Lung (tissue), 12 donors: Measurements from ENCODE around the gene SPAG8. TPM values are rescaled to one million over a fixed set of nuclear protein-coding genes. Genes with fewer than 3 reads are reported as not detected.
A peak's percentile ranks its signal among the peaks of the same experiment; 100 is the strongest.

Source experiments
- ATAC-seq: fragments of 200-7000 bp; cut with Tn5 transposase; one replicate; pipeline ENCODE4 v1.9.1; 2020; ENCODE audit warnings: moderate number of reproducible peaks; ENCODE audit not compliant: insufficient read depth, low FRiP score
- DNase-seq, 3 donors: peaks; one replicate each; pipeline ENCODE4 v3.0.0-alpha.2; 2013 to 2017
- H3K27ac ChIP-seq, 2 donors: one replicate each; pipeline ENCODE4 v1.5.1; 2013; ENCODE audit warnings: mild to moderate bottlenecking in 2 of 2, moderate library complexity in 2 of 2, control low read depth in 1 of 2, inconsistent platforms in 1 of 2, low read depth in 1 of 2, low read length in 1 of 2
- H3K27me3 ChIP-seq, 3 donors: one replicate each; pipeline ENCODE4 v1.5.1; 2013; ENCODE audit warnings: low read length in 2 of 3; ENCODE audit not compliant: control insufficient read depth in 3 of 3, insufficient read depth in 3 of 3
- H3K36me3 ChIP-seq, 4 donors: one replicate each; pipeline ENCODE4 v1.5.1; 2013; ENCODE audit warnings: low read length in 4 of 4, mild to moderate bottlenecking in 1 of 4, moderate library complexity in 1 of 4; ENCODE audit not compliant: control insufficient read depth in 4 of 4, insufficient read depth in 4 of 4
- H3K4me1 ChIP-seq, 5 donors: one replicate each; pipeline ENCODE4 v1.5.1; 2013; ENCODE audit warnings: low read length in 5 of 5, mild to moderate bottlenecking in 2 of 5, moderate library complexity in 1 of 5; ENCODE audit not compliant: control insufficient read depth in 5 of 5, insufficient read depth in 5 of 5
- H3K4me3 ChIP-seq: one replicate; pipeline ENCODE4 v1.5.1; 2013; ENCODE audit warnings: mild to moderate bottlenecking, control low read depth, moderate library complexity
- H3K9ac ChIP-seq, 2 donors: one replicate each; pipeline ENCODE4 v1.5.1; 2013; ENCODE audit warnings: low read length in 2 of 2, control low read depth in 1 of 2; ENCODE audit not compliant: insufficient read depth in 1 of 2
- H3K9me3 ChIP-seq, 4 donors: one replicate each; pipeline ENCODE4 v1.5.1; 2013; ENCODE audit warnings: low read length in 3 of 4, mild to moderate bottlenecking in 1 of 4, moderate library complexity in 1 of 4; ENCODE audit not compliant: control insufficient read depth in 4 of 4, insufficient read depth in 3 of 4
- WGBS, 2 donors: extraction: QIAGEN DNeasy Blood & Tissue Kit; methylation state at CpG; one replicate each; pipeline ENCODE4 v1.1.7; 2013; 5-methylcytosine and 5-hydroxymethylcytosine counted together
- polyA plus RNA-seq, 2 donors: library from polyadenylated mRNA; stranded (reverse); fragments of 200-250 nt; gene quantifications; one replicate each; pipeline ENCODE4 v1.2.1, GENCODE V29; 2013
- total RNA-seq, 2 donors: library from RNA; depleted of rRNA in 1 of 2; stranded (reverse); fragments of >200 nt in 1 of 2; gene quantifications; one replicate each; pipeline ENCODE4 v1.2.1, GENCODE V29; 2014 to 2021
- TF ChIP-seq, protein P1 (sequence below): IDR thresholded peaks from 2 replicates; pipeline ENCODE4 v1.5.1; 2012; ENCODE audit warnings: mild to moderate bottlenecking; ENCODE audit errors: control extremely low read depth, extremely low read depth
- donor health status: control.
- donor health status: control.
- donor health status: Bipolar disorder and iron deficiency.
- donor health status: healthy.
- donor health status: DM: yes; HTN: yes; CAD: no.

Gene SPAG8
- total and polyA plus RNA-seq, 4 donors = 5.8 to 20.6 (median 9.0) TPM

DNA sequence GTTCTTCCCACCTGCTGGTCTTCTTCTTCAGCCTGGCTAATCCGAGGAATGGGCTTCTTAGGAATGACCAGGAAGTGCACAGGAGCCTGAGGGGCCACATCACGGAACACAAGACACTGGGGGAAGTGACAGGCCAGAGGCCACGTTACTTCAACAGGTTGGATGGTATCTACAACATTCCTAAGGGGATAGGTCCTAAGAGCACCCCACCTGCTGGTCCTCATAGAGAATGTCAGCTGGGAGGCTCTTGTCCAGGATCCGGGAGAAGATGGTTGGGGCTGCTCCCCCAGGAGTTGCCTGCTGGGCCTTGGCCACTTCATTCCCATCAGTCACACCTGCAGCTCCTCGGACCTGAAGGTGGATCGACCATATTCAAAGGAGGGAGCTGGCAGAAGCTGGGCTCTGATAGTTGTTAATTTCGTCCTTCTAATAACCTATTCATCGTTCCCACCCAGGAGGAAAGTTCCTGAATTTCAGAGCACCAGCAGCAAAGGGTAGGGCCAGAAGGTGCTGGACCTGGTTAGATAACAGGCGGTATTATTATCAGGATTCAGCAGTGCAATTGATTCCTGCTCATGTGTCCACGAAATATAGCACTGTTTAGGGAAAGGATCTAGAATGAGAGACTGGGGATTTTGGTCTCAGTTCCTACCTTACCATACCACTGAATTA, 1.5 kb upstream of the SPAG8 start:
- Histone ChIP-seq H3K36me3 (peaks cover 0 to 8% (median 5%) of the 10 kb centered on the region in 4 donors), H3K4me1 (peaks cover 0 to 21% (median 9%) of the 10 kb centered on the region in 5 donors), H3K9me3 (no peaks in the 10 kb centered on the region), H3K27ac (peak overlapping the region; percentile 38 to 92), H3K4me3 (no peak overlapping the region), H3K9ac (peak overlapping the region in 1 of 2 donors; percentile 51), H3K27me3 (no peaks in the 10 kb centered on the region)
- TF ChIP-seq, protein P1, sequence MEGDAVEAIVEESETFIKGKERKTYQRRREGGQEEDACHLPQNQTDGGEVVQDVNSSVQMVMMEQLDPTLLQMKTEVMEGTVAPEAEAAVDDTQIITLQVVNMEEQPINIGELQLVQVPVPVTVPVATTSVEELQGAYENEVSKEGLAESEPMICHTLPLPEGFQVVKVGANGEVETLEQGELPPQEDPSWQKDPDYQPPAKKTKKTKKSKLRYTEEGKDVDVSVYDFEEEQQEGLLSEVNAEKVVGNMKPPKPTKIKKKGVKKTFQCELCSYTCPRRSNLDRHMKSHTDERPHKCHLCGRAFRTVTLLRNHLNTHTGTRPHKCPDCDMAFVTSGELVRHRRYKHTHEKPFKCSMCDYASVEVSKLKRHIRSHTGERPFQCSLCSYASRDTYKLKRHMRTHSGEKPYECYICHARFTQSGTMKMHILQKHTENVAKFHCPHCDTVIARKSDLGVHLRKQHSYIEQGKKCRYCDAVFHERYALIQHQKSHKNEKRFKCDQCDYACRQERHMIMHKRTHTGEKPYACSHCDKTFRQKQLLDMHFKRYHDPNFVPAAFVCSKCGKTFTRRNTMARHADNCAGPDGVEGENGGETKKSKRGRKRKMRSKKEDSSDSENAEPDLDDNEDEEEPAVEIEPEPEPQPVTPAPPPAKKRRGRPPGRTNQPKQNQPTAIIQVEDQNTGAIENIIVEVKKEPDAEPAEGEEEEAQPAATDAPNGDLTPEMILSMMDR = no peak
- WGBS, 2 donors = 79 to 87% methylated on average over 10 of the region's 10 CpGs
- ATAC-seq = no peak
- DNase-seq = no peak

DNA sequence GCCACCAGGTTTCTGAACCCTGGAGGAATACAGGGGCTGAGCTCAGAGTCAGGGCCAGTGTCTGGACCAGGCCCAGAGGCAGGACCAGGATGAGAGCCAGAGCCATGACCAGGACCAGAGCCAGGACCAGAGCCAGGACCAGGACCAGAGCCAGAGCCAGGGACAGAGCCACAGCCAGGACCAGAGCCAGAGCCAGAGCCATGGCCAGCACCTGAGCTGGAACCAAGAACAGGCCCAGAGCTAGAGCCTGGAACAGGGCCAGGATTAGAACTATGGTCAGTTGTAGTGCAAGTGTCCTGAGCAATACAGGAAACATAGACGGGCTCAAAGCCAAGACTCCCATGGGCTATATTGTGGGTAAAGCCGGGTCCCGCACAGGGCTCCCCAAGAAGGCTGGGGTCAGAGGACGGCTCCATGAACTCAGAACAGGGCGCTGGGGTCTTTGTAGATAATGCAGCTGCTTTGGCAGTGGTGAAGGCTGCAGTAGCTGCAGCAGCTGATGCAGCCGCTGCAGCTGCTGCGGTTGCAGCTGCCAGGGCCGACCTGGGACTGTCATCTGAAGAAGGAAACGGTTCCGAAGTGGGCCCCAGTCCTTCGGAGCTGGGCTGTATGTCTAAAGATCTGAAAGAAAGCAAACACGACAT, 559 bp downstream of the SPAG8 start:
- TF ChIP-seq, protein P1 = no peak
- no peaks in the 10 kb centered on the region for H3K27me3 ChIP-seq
- no peak overlapping the region for H3K9ac ChIP-seq
- no peak for ATAC-seq
- peak overlapping the region; percentile 1 to 65 for H3K27ac ChIP-seq
- peaks cover 0 to 25% (median 10%) of the 10 kb centered on the region in 4 donors for H3K36me3 ChIP-seq
- 11 to 12% methylated on average over 12 of the region's 12 CpGs for WGBS, 2 donors
- DNase-seq = peak in 1 of 3 donors; percentile 33
- H3K4me3 ChIP-seq = peak overlapping the region; percentile 54
- H3K9me3 ChIP-seq = no peaks in the 10 kb centered on the region
- H3K4me1 ChIP-seq = peaks cover 0 to 21% (median 9%) of the 10 kb centered on the region in 5 donors

DNA sequence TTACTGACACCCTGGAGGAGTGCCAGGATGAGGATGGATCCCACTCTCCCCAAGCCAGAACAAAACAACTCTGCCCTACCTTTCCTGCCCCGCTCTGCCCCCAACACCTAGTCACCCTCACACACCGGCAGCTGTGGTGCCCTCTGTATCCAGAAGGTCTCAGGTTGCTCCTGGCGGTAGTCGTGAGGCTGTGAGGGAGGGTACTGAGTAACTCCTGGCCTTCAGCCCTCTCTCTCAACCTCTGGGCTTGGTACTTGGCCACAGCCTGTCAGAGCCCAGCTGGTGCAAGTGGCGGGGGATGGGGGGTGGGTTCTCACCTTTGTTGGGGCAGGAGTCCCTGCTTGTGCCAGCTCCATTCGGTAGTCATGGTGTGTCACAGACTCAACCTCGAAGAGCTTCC, 1.9 kb downstream of the SPAG8 start:
- Histone ChIP-seq H3K27me3 (no peaks in the 10 kb centered on the region), H3K4me1 (peaks cover 0 to 21% (median 9%) of the 10 kb centered on the region in 5 donors), H3K9ac (no peak overlapping the region), H3K9me3 (no peaks in the 10 kb centered on the region), H3K36me3 (peaks cover 0 to 33% (median 19%) of the 10 kb centered on the region in 4 donors), H3K27ac (peak overlapping the region in 1 of 2 donors; percentile 10), H3K4me3 (no peak overlapping the region)
- 90 to 92% methylated on average over 7 of the region's 7 CpGs for WGBS, 2 donors
- TF ChIP-seq, protein P1 = no peak
- no peak for DNase-seq
- ATAC-seq = no peak
